GM19351 (cell line): ENCODE data around the gene WNK2.
"Not testable (repeated sequence)": the region's sequence is repeated elsewhere in the genome, so short reads cannot be mapped to it uniquely, and the experiment has no call there.

Experiments
- ATAC-seq: cut with Tn5 transposase; IDR thresholded peaks from one replicate; pipeline ENCODE4 v1.9.1; 2021; ENCODE audit warnings: mild to moderate bottlenecking, moderate library complexity; ENCODE audit not compliant: unreplicated experiment

The WNK2 gene

DNA sequence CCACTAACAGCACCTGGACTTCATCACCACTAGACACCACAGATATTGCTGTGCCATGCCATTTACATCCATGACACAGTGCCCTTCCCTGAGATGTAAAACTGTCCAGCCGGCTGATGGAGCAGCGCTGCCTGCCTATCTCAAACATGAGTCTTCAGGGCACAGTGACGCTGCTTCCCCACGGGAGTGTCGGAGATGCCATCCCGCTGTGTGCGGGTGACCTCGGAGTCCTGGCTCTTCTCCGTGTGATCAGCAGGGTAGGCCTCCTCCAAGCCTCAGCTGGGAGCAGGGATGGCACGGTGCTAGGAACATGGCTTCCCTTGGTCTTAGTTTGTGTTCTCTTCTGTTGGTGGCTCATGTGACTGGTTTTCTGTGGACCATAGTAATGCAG is 137.3 kb downstream of the WNK2 start:
- ATAC-seq = no peak

DNA sequence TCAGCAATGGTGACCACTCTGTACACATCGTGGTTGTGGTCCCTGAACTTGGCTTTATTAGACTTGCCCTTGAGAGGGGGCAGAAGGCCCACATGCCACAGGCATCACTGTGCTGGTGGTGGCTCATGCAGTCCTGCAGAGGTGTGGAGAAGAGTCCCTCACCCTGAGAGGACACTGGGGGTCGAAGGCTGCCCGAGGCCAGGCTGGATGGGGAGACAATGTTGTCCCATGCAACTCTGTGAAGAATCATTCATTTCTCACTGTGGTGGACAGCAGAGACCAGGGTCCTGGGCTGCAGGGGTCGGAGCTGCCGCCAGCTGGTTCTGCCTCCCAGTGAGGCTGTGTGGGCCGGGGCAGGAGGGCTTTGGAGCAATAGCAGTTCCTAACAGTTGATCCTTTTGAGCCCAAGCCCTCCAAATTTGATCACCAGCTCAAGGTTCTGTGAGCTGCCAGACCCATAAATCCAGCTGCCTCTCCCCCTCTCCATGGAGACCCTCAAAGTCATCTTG is 139.6 kb downstream of the WNK2 start:
- ATAC-seq = not testable (repeated sequence)

DNA sequence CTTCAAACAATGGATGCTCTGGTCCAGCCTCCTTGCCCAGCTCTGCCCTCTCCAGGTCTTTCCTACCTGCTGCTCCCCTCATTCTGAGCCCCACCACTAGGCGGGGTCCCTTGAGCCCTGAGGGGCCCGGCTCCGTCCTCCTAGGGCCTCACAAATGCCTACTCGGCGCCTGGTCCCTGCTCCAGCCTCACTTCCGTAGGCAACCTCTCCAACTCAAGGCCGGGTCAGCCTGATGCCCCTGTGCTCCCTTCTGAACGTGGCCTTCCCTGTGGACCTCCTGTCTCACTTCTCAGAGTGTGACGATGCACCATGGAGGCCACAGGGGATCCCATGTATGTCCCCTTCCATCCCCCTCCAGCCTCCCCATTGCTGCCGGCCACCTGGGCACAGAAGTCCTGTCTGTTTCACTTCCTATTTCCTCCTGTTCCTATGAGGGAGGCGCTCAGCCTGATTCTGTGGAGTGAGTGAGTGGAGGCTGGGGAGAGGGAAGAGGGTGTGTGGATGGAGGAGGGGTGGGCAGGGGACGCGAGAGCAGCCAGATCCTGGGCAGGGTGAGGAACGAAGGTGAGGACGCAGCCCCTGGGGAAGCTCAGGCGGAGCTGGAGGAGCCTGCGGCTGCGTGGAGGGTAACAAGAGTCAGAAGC is 140.4 kb downstream of the WNK2 start:
- no peak for ATAC-seq

DNA sequence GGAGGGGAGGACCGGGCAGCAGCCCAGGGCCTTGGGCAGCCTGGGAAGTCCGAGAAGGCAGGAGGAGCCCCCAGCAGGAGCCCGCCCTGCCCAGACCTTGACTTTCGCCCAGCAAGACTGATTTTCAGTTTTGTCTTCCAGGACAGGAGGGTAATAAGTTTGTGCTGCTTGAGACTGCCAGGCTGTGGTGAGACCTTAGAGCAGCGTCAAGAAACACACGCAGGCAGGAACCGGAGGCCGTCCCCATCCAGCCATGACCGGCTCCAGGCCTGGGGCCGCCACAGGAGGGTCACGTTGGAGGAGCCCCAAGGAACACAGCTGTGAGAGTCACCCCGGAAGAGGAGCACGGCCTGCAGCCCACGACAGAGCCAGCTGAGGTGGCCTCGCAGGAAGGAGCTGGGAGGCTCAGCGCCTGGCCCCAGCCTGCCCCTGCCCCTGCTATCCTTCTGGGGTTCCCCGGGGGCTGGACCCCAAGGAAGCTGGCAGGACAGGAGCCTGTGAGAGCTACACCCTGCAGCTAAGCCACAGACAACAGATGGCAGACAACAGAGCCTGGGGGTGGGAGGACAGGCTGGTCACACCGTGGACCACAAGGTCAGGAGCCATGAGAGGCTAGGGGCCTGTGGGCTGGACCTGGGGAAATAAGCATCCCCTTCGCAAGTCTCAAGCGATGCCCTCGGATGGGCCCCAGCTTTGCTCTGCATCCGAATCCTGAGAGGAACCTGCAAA is 141.5 kb downstream of the WNK2 start:
- no peak for ATAC-seq

DNA sequence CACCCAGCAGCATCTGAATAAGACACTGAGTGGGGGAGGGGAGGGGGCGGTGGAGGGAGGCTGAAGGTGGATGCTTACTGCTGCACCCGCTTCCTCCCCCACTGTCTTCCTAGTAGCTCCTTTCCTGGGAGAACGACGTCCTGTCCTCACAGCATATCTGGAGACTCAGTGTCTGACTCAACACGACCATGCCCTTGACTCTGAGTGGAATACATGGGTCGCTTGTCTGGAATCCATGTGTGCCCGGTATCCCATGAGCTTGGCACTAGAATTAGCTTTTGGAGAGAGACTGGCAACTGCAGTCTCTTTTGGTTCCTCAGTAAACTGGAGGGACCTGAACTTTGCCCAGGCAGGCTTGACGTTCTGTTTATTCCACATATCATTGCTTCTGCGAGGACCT is 142.1 kb downstream of the WNK2 start:
- no peak for ATAC-seq

DNA sequence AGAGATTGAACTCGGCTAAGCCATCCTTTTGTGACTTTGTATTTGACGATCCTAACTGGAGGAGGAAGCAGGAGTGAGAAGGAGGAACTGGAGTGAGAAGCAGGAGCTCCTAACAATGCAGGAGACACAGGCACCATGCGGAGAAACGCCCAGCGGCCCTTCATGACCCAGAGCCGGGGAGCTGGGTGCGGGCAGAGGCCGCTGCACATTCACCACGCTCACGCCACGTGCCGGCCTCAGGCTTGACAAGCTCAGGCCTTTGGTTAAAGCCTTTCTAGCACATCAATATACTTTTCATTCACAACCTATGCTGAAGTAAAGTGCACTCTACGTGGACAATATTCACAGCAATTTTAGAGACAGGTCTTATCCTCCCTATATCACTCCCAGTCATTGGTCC is 142.7 kb downstream of the WNK2 start:
- no peak for ATAC-seq

DNA sequence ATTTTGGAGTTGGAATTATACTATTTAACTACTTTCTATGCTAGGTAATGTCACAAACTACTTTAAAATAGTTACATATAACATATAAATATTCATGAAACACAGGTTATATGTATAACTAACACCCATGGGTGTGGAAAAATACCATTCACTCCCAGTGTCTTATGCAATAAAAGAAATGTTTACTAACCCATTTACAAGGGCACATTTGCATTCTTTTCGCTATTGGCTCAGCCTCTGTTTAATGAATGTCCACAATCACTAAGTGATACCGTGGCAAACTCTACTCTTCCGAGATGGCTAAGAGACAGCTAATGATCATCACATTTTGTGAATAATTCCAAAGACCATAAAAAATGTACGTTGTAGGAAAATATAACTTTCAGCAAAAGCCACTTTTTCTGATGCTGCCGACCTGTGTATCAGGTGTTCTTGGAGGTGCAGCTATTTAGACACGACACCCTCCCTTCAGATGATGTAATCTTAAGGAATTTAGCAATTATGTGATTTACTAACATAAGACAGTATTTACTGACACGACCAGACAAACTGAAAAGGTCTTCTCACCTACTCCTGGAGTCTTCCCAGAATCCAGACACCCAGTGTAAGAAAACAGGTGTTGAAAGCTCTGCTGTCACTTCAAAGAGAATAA is 145.8 kb downstream of the WNK2 start:
- ATAC-seq = no peak

DNA sequence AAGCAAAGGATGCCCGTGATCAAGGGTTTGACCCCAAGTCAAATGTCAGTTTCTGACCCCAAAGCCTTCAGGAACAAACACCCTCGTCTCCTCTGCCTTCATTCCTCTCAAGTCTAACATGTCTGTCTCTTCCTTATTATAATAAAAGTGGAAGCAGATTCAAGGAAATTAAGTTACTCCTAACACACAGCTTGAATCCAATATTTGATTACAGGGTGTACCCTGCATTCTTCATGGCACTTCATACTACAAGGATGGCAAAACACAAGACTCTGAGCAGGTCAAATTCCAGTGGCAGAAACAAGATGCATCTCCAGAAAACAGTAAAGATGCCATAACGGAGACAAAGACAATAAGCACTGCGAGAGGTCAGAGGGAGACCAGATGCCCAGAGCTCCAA is 148.4 kb downstream of the WNK2 start:
- ATAC-seq = no peak

DNA sequence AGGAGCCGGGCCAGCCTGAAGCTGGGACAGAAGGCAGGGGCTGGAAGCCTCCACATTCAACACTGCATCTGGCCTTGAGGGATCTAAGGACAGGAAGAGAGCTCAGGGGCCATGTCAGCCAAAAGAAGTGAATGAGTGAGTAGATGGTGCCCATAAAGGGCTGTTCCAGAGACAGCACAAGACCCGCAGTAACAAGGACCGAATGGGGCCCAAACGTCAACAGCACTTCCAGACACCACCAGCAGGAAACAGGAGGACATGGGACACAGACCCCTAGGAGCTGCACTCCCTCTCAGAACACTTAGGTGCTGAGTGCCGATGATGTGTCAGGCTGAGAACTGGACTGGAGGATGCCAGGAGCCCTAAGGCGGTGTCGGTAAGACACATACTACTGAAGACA is 152.8 kb downstream of the WNK2 start:
- ATAC-seq = no peak

DNA sequence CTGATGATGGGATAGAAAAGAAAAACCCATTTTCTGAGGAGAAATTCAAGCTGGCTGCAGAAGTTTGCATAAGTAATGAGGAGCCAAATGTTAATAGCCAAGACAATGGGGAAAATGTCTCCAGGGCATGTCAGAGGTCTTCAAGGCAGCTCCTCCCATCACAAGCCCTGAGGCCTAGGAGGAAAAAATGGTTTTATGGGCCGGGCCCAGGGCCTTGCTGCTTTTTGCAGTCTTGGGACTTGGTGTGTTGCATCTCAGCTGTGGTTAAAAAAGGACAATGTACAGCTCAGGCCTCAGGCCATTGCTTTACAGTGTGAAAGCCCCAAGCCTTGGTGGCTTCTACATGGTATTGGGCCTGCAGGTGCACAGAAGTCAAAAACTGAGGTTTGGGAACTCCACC is 154.3 kb downstream of the WNK2 start:
- not testable (repeated sequence) for ATAC-seq

DNA sequence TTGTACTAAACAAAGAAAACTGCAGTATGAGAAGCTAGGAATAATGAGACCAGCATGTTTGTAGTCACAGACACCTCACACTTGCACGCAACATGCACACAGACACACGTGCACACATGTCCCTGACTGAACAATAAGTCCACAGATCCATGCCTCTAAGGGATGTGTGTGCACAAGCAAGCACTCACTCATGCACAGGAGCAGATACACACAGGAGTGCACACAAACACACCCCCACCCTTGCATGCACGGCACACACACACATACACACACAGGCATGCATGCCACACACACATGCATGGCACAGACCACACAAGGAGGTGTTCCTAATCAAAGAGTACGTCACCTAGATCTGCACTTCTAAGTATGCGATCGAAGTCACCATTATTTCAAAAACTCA is 156.2 kb downstream of the WNK2 start:
- ATAC-seq = no peak

DNA sequence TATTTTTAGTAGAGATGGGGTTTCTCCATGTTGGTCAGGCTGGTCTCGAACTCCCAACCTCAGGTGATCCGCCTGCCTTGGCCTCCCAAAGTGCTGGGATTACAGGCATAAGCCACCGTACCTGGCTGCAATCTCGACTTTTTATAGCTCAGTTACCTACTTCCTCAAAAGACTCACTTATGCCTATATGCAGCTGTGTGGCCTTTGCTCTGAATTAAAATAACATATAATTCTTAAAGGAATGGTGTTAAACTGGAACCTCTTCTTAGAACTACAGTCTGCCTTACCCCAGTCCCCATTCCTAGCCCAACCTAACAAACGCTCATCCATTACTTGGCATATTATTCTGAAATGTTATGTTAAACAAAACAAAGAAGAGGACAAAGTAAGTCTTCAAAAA is 157.9 kb downstream of the WNK2 start:
- not testable (repeated sequence) for ATAC-seq

DNA sequence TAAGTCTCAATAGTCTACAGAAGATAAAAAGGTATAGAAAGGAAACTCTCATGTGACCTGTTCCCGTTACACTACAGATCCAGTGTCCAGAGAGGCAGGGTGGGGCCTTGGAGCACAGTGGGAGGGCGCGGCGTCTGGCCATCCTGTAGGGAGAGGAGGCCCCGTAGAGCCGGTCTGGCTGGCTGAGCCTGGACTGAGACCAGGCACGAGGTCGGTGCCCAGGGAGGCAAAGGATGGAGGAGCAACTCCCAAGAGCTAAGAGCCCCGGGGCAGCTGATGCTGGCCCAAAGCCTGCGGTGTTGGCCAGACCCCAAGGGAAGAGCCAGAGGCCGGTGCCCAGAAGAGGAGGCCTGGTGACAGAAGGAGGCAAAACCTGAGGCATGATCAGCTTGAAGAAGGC is 158.5 kb downstream of the WNK2 start:
- not testable (repeated sequence) for ATAC-seq

DNA sequence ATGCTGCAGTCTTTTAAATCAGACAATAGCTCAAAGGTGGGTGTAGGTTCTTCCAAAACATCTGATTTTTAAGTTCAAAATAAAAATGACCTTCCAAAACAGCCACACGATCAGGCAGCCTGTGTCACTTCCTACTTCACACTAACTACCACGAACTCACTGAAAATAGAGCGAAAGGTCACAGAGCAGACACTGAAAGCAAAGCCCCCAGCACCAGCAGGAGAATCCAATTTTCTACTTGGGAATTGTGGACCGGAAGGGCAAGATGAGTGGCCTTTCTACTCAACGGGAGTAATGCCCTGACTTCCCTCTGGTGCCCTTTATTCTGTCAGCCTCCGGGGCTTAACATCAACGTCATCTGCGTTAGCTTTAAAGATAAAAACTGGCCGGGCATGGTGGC is 159.7 kb downstream of the WNK2 start:
- ATAC-seq = no peak

DNA sequence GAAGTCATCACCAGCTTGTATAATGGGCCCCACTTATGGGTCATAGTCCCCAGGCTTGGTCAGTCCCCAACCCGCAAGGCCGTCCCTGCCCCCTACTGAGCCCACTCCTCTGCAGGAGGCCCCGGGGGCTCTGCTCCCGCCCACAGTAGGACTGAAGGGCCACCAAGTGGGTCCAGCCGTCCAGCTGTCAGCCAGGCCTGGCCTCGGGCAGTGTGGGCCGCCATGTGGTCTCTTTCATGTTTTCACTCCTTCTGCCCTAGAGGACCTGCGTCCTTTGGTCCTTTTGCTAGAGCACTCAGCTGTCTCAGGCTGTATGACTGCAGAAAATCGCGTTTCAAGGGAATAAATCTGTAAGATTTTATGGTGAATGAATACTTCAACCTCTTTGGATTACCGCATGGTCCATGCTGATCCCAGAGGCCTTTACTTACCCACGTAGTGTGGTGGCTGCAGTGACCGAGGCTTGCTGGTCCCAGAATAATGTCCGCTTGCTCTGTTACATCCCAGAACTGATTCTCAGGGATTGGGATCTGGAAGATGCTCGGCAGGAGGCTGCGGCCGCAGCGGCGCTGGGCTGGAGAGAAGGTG is 161.8 kb downstream of the WNK2 start:
- ATAC-seq = no peak

DNA sequence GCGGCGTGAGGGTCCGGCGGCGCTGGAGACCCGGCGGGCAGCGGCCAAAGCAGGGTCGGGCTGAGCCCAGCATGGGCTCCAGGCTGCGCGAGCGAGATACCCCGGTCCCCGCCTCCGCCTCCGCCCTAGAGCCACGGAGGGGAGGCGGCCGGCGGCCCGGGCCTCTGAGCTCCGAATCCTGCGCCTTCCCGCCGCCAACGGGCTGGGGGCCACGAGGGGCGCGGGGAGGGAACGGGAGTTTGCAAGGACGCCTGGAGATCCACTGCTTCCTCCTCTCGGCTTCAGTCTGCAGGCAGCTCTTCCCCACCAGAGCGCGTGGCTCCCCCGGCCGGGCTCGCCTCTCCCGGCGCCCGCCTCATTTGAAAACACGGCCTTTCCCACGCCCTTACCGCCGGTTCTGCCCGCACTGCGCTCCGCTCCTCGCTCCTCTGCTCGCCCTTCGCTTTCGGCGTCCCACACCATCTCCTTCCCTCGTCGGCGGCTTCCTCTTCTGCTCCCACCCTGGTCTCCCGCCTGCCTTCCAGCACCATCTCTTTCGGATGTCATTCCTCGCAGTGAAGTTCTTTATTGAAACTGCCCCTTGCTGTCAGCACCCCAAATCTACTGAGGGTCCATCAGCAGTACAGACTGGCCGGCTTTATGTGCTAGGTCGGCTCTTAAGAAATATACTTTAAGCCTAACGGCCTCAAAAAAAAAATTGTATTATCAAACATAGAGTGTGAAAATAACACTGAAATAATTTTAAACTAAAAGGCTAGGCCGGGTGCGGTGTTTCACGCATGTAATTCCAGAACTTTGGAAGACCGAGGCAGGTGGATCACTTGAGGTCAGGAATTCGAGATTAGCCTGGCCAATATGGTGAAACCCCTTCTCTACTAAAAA is 162.5 kb downstream of the WNK2 start:
- ATAC-seq = no peak

DNA sequence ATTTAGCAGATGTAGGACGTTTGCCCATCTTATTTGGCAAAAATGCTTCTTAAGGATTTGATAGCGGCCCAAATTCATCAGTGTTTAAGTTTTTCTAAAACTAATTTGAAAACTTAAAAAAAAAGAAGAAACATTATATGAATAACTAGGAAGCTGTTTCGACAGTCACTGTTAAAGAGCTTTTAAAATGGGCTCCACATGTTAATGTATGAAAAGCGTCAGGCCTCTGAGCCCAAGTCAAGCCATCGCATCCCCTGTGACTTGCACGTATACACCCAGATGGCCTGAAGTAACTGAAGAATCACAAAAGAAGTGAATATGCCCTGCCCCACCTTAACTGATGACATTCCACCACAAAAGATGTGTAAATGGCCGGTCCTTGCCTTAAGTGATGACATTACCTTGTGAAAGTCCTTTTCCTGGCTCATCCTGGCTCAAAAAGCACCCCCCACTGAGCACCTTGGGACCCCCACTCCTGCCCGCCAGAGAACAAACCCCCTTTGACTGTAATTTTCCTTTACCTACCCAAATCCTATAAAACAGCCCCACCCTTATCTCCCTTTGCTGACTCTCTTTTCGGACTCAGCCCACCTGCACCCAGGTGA is 163.5 kb downstream of the WNK2 start:
- ATAC-seq = not testable (repeated sequence)

DNA sequence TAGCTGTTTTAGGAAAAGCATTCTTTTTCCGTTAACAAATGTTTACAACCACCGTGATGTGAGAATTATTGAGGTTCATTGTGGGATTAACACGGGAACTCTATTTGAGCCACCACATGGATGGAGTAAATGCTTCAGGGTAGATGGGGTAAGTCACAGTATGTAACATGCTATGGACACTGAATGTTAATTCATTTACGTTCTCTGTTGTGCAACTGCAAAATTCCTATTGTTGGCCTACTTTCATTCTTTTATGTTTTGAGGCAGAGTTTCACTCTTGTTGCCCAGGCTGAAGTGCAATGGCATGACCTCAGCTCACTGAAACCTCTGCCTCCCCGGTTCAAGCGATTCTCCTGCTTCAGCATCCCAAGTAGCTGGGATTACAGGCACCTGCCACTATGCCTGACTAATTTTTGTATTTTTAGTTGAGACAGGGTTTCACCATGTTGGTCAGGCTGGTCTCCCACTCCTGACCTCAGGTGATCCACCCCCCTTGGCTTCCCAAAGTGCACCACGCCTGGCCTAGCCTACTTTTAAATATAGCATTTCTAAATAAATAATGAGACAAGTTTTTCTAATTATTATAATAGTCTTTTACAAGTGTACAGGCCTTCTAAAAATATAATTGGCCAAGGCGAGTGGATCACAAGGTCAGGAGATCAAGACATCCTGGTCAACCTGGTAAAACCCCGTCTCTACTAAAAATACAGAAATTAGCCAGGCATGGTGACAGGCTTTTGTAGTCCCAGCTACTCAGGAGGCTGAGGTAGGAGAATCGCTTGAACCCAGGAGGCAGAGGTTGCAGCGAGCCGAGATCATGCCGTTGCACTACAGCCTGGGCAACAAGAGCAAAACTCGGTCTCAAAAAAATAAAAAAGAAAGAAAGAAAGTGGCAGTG is 169.7 kb downstream of the WNK2 start:
- ATAC-seq = not testable (repeated sequence)

DNA sequence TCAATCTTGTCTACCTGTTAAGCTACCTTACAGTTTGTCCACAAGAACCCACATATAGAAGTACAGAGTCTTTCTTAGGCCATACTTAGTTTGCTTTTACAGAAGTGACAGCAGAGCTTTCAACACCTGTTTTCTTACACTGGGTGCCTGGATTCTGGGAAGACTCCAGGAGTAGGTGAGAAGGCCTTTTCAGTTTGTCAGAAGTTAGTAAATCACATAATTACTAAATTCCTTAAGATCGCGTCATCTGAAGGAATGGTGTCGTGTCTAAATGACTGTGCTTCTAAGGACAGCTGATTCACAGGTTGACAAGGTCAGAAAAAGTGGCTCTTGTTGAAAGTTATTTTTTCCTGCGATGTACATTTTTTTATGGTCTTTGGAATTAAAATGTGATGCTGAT is 170.5 kb downstream of the WNK2 start:
- no peak for ATAC-seq
